ENCODE data around the gene ATP2C2. TPM values are rescaled to one million over a fixed set of nuclear protein-coding genes. Genes with fewer than 3 reads are reported as not detected.

The ATP2C2 gene
- total RNA-seq, 1 experiment from 2014 or later, result 4.0 TPM

DNA sequence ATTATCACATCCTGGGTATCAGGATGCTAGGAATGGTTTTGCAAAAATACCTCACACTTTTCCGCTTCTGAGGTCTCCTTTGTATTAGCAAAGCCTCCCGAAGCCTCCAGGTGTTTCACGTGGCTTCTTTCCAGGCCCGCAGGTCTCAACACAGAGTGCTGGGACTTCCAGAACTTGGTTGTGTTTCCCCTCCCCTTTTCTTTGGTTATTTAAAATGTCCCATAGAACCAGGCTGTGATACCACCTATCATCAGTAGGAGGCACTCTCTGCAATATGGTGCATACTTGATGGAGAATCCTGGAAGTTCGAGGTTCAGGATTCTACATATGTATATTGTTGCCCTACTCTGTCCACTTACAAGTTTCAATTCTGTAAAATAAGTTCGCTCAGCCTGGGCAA is 28.8 kb downstream of the ATP2C2 start:
- no peak for DNase-seq
- no peak overlapping the region for H3K4me2 ChIP-seq (ENCODE audit: insufficient read depth, insufficient read length, low read length)
- no peaks in the 10 kb centered on the region for H3K23me2 ChIP-seq (ENCODE audit: insufficient read length, low read depth, low read length, poor library complexity, severe bottlenecking)
- no peak overlapping the region for H2BK20ac ChIP-seq (ENCODE audit: low read depth, low read length, poor library complexity, severe bottlenecking)
- H2BK15ac ChIP-seq (ENCODE audit: low read depth, low read length), result no peak overlapping the region
- H3K27ac Mint-ChIP-seq, result no peak overlapping the region
- H4K20me1 ChIP-seq (ENCODE audit: control insufficient read depth, insufficient read depth, insufficient read length), result no peaks in the 10 kb centered on the region
- H3K27me3 ChIP-seq (ENCODE audit: insufficient read depth, low read length), result no peaks in the 10 kb centered on the region
- no peak overlapping the region for H3K4me3 Mint-ChIP-seq
- peaks cover 6% of the 10 kb centered on the region for H3K27me3 Mint-ChIP-seq (ENCODE audit: low read depth)
- H3K79me2 ChIP-seq (ENCODE audit: insufficient read depth, low read length), result no peaks in the 10 kb centered on the region
- no peak overlapping the region for H2BK12ac ChIP-seq (ENCODE audit: insufficient read length, low read depth, low read length)
- peaks cover 14 to 23% of the 10 kb centered on the region in 2 experiments for H3K4me1 Mint-ChIP-seq
- no peak overlapping the region for H3K56ac ChIP-seq (ENCODE audit: insufficient read length, low read depth, low read length)
- H3K23ac ChIP-seq (ENCODE audit: insufficient read length, low read depth, low read length), result no peak overlapping the region
- H2AK5ac ChIP-seq (ENCODE audit: insufficient read length, low read length), result no peak overlapping the region
- no peak overlapping the region for H3T11ph ChIP-seq (ENCODE audit: low read length)
- H3K36me3 Mint-ChIP-seq (ENCODE audit: insufficient read depth in 1 of 3, low read depth in 3 of 3), result peaks cover 0 to 3% (median 0%) of the 10 kb centered on the region in 3 experiments; a peak in 1 of 7 replicates
- H3K9me3 Mint-ChIP-seq, result no peaks in the 10 kb centered on the region
- no CpG with 5 or more reads among the region's 6 CpGs for WGBS (ENCODE audit: extremely low coverage, insufficient read length, low lambda C conversion rate)
- H2BK5ac ChIP-seq (ENCODE audit: insufficient read length, low read length), result no peak overlapping the region
- no peak overlapping the region for H2BK120ac ChIP-seq (ENCODE audit: low read depth, low read length, poor library complexity, severe bottlenecking)
- no peak overlapping the region for H3K18ac ChIP-seq (ENCODE audit: insufficient read length, low read depth, low read length)
- H3K4me1 ChIP-seq (ENCODE audit: insufficient read depth, low read length), result no peaks in the 10 kb centered on the region
- no peak overlapping the region for H3K27ac ChIP-seq (ENCODE audit: insufficient read length, low read depth, low read length)
- no peaks in the 10 kb centered on the region for H3K79me1 ChIP-seq (ENCODE audit: insufficient read depth, low read depth, low read length, poor library complexity, severe bottlenecking)
- no peak overlapping the region for H4K91ac ChIP-seq (ENCODE audit: insufficient read length, low read depth, low read length)
- no peak overlapping the region for H4K5ac ChIP-seq (ENCODE audit: insufficient read length, low read depth, low read length)
- H3K9ac ChIP-seq (ENCODE audit: extremely low read depth, insufficient read length, low read length), result no peak overlapping the region
- H3K4ac ChIP-seq (ENCODE audit: low read depth, low read length), result no peak overlapping the region
- no peaks in the 10 kb centered on the region for H3K9me3 ChIP-seq (ENCODE audit: control insufficient read depth, low read depth, low read length)
- no peak overlapping the region for H2AFZ ChIP-seq (ENCODE audit: low read length)
- H3K14ac ChIP-seq (ENCODE audit: insufficient read depth, low read length), result no peak overlapping the region
- no peak overlapping the region for H4K8ac ChIP-seq (replicated peaks; ENCODE audit: insufficient read length, low read depth, low read length)
- TF ChIP-seq, protein P1, sequence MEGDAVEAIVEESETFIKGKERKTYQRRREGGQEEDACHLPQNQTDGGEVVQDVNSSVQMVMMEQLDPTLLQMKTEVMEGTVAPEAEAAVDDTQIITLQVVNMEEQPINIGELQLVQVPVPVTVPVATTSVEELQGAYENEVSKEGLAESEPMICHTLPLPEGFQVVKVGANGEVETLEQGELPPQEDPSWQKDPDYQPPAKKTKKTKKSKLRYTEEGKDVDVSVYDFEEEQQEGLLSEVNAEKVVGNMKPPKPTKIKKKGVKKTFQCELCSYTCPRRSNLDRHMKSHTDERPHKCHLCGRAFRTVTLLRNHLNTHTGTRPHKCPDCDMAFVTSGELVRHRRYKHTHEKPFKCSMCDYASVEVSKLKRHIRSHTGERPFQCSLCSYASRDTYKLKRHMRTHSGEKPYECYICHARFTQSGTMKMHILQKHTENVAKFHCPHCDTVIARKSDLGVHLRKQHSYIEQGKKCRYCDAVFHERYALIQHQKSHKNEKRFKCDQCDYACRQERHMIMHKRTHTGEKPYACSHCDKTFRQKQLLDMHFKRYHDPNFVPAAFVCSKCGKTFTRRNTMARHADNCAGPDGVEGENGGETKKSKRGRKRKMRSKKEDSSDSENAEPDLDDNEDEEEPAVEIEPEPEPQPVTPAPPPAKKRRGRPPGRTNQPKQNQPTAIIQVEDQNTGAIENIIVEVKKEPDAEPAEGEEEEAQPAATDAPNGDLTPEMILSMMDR (conservative IDR thresholded peaks at IDR 0.05), result peak; percentile 61

Data from H9 (cell line).